ENCODE results near the gene MLST8. TPM values are rescaled to one million over a fixed set of nuclear protein-coding genes. Genes with fewer than 3 reads are reported as not detected.

Gene MLST8
- total and polyA plus RNA-seq, 9 donors = 7.4 to 56.2 (median 28.4) TPM

DNA sequence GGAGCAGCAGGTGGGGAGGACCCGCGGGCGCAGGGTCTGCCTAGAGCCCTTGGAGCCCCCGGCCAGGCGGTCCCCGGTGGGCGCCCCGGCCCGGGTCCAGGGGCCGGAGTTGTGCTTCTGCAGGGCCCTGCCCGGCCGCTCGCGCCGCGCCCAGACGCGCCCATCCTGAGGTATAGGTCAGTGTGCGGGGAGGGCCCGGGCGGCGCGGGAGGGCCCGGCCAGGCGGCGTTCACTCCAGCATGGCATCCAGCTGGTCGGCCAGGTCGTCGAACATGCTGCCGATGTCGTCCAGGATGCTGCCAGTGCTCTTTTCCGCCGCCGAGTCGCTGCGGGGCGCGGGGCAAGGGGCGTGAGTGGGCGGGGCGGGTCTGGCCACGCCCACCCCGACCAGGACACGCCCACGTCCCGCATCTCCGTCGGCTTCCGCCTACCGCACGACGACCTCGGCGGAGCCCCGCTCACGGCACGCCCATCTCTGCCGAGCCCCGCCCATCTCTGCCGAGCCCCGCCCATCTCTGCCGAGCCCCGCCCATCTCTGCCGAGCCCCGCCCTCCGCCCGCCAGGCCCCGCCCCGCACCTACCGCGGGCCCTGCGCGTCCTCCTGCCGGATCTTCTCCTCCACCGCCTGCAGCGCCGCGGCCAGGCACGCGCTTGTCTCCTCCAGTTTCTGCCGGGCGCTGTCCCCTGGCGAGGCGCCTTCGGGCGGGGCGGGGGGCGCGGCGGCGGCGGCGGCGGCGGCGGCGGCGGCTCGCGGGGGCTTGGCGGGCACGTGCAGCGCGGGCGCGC lies 26.7 kb upstream of the MLST8 start:
- 30 to 79% (median 36%) methylated on average over 24 to 106 of the region's 106 CpGs for WGBS, 3 donors
- intact Hi-C loops (cut with DNase I) = no loop called here
- Histone ChIP-seq H3K36me3 (no peaks in the 10 kb centered on the region), H3K27me3 (no peaks in the 10 kb centered on the region), H3K4me3 (no peak overlapping the region), H3K9me3 (no peaks in the 10 kb centered on the region), H3K27ac (no peak overlapping the region), H3K4me1 (ENCODE audit: insufficient read depth) (no peaks in the 10 kb centered on the region)
- no peak for DNase-seq
- TF ChIP-seq EP300 (IDR thresholded peaks at IDR 0.05) (no peak), POLR2A (IDR thresholded peaks at IDR 0.05) (no peak)
- TF ChIP-seq, protein P1, sequence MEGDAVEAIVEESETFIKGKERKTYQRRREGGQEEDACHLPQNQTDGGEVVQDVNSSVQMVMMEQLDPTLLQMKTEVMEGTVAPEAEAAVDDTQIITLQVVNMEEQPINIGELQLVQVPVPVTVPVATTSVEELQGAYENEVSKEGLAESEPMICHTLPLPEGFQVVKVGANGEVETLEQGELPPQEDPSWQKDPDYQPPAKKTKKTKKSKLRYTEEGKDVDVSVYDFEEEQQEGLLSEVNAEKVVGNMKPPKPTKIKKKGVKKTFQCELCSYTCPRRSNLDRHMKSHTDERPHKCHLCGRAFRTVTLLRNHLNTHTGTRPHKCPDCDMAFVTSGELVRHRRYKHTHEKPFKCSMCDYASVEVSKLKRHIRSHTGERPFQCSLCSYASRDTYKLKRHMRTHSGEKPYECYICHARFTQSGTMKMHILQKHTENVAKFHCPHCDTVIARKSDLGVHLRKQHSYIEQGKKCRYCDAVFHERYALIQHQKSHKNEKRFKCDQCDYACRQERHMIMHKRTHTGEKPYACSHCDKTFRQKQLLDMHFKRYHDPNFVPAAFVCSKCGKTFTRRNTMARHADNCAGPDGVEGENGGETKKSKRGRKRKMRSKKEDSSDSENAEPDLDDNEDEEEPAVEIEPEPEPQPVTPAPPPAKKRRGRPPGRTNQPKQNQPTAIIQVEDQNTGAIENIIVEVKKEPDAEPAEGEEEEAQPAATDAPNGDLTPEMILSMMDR (IDR thresholded peaks at IDR 0.05) = no peak

DNA sequence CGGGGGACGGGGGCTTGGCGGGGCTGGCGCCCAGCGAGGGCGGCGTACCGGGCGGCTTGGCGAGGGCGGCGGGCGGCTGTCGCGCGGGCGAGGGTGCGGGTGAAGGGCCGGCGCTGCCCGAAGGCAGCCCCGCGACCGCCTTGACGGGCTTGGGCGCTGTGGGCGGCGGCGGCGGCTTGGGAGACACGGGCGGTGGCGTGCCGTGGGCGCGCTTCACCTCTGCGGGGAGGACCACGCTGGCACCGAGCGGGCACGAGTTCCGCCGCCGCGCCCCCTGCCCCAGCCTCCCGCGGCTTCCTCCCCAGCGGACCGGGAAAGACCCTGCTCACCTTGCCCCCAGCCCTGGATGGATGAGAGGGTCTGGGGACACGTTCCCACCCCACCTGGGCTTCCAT lies 26.1 kb upstream of the MLST8 start:
- Histone ChIP-seq H3K27ac (no peak overlapping the region), H3K27me3 (no peaks in the 10 kb centered on the region), H3K4me3 (no peak overlapping the region), H3K9me3 (no peaks in the 10 kb centered on the region), H3K4me1 (ENCODE audit: insufficient read depth) (no peaks in the 10 kb centered on the region), H3K36me3 (no peaks in the 10 kb centered on the region)
- intact Hi-C loops (cut with DNase I) = no loop called here
- DNase-seq = no peak
- WGBS, 3 donors = 37 to 49% (median 39%) methylated on average over 20 to 50 of the region's 50 CpGs
- TF ChIP-seq EP300 (IDR thresholded peaks at IDR 0.05) = no peak
- no peak for TF ChIP-seq POLR2A (IDR thresholded peaks at IDR 0.05)

DNA sequence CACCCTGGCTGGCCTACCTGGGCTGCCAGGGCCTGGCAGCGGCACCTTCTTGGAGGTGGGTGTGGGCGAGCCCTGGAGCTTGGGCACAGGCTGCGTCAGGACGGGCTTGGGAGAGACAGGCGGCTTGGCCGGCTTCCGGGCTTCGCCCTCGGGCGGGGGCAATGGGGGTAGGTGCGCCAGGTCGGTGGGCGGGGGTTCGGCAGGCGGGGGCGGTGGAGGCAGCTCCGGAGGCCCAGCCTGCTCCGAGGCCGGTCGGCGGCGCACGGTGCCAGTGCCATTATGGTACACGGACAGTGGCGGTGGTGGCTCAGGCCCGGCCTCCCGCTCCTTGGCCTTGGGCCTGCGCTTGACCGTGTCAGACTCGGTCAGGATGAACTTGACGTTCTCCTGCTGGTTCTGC lies 25.7 kb upstream of the MLST8 start:
- no peak overlapping the region for H3K4me3 ChIP-seq
- no peak overlapping the region for H3K27ac ChIP-seq
- TF ChIP-seq POLR2A (IDR thresholded peaks at IDR 0.05) = no peak
- TF ChIP-seq, protein P1 (IDR thresholded peaks at IDR 0.05) = no peak
- no peak for TF ChIP-seq EP300 (IDR thresholded peaks at IDR 0.05)
- DNase-seq = no peak
- intact Hi-C loops (cut with DNase I) = no loop called here
- 92 to 94% (median 92%) methylated on average over 20 to 31 of the region's 31 CpGs for WGBS, 3 donors
- H3K36me3 ChIP-seq = no peaks in the 10 kb centered on the region
- H3K27me3 ChIP-seq = no peaks in the 10 kb centered on the region
- no peaks in the 10 kb centered on the region for H3K4me1 ChIP-seq (ENCODE audit: insufficient read depth)
- H3K9me3 ChIP-seq = no peaks in the 10 kb centered on the region

DNA sequence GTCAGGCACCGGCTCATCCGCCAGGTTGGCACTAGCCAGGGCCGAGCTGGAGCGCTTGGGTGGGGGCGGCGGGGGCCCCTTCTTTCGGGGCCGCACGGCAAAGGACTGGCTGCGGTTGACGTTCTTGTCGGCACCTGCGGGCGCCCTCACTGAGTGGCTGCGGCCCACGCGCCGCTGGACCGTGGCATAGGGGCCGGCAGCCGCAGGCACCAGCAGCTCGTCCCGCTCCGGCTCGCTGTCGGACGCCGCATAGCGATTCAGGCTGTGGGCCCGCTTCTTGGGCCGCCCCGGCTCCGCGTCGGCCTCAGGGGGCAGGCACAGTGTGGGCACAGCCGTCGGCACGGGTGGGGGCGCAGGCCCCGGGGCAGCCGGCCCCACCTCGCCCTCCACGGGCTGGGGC lies 24.8 kb upstream of the MLST8 start:
- no peaks in the 10 kb centered on the region for H3K36me3 ChIP-seq
- TF ChIP-seq, protein P1 (IDR thresholded peaks at IDR 0.05) = no peak
- TF ChIP-seq POLR2A (IDR thresholded peaks at IDR 0.05) (no peak), EP300 (IDR thresholded peaks at IDR 0.05) (no peak)
- intact Hi-C loops (cut with DNase I) = no loop called here
- no peaks in the 10 kb centered on the region for H3K4me1 ChIP-seq (ENCODE audit: insufficient read depth)
- no peaks in the 10 kb centered on the region for H3K27me3 ChIP-seq
- H3K9me3 ChIP-seq = no peaks in the 10 kb centered on the region
- H3K27ac ChIP-seq = no peak overlapping the region
- no peak overlapping the region for H3K4me3 ChIP-seq
- DNase-seq = no peak
- WGBS, 3 donors = 94 to 96% (median 96%) methylated on average over 42 to 43 of the region's 43 CpGs

Measured in ovary (tissue), 9 donors.